Measurements from ENCODE around the gene C1orf159.

C1orf159 gene

DNA sequence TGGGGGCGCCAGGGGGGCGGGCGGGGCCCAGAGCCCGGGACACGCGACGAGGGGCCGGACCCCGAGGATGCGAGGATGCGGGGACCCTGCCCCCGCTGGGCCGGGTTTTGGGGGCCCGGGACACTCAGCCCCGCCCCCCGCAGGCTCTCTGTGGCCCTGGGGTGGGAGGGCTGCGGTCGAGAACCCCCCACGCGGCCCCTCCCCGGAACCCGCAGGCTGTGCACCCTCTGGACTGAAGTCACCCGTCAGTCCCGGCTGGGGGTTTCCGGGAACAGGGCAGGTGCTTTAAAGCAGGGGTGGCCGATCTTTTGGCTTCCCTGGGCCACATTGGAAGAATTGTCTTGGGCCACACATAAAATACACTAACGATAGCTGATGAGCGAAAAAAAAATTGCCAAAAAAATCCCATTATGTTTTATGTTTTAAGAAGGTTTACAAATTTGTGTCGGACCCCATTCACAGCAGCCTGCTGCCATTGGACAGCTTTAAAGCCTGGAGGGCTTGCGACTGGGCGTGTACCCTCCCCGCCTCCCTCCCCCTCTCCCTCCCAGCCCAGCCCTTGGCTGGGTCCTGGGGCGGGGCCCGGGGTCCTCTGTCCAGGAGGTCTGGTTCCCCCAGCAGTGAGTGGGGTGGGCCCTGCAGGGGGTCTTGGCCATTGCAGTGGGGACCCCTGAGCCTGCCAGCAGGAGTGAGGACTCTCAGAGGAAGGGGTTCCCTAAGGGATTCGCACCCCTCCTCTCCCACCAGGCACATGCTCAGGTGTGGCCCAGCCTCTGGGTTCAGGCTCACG, 21.6 kb upstream of the C1orf159 start:
- Histone ChIP-seq H3K9me3 (no peaks in the 10 kb centered on the region), H3K4me1 (ENCODE audit: control insufficient read depth in 1 of 2, insufficient read depth in 1 of 2, low read depth in 1 of 2, low read length in 1 of 2) (no peaks in the 10 kb centered on the region), H3K27me3 (peaks cover 45% of the 10 kb centered on the region), H3K27ac (no peak overlapping the region), H3K4me3 (ENCODE audit: low read depth in 1 of 2, low read length in 1 of 2) (no peak overlapping the region), H3K36me3 (no peaks in the 10 kb centered on the region)
- TF ChIP-seq, protein P1, sequence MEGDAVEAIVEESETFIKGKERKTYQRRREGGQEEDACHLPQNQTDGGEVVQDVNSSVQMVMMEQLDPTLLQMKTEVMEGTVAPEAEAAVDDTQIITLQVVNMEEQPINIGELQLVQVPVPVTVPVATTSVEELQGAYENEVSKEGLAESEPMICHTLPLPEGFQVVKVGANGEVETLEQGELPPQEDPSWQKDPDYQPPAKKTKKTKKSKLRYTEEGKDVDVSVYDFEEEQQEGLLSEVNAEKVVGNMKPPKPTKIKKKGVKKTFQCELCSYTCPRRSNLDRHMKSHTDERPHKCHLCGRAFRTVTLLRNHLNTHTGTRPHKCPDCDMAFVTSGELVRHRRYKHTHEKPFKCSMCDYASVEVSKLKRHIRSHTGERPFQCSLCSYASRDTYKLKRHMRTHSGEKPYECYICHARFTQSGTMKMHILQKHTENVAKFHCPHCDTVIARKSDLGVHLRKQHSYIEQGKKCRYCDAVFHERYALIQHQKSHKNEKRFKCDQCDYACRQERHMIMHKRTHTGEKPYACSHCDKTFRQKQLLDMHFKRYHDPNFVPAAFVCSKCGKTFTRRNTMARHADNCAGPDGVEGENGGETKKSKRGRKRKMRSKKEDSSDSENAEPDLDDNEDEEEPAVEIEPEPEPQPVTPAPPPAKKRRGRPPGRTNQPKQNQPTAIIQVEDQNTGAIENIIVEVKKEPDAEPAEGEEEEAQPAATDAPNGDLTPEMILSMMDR (IDR thresholded peaks at IDR 0.05) = no peak

DNA sequence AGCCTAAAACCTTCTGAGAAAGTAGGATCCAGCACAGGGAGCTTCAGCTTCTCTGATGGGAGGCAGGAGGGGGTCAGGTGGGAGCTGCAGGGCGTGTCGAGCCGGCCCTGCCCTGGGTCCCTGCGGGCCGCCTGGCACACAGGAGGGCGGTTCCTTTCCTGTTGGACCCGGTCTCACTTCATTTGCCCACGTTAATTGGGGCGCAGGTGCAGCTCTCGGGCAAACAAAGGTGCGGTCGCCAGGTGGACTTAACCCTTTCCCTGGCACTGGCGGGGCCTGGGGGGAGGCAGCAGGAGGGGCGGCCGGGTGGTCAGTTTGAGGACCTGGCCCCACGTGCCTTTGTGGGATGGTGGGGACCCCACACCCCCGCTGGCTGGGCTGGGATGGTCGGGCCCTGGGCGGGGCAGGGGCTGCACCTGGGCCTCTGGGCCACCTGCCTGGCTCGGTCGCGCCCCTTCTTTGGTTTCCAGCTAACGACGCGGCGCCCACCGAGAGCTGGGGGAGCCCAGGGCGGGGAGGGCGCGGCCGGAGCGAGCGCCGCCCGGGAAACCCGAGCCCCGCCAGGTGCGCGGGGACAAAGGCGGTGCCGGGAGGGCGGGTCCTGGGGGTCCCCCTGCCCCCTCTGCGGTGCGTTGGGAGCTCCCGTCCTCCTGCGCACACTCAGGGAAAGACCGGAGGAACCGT, 20.8 kb upstream of the C1orf159 start:
- Histone ChIP-seq H3K27ac (no peak overlapping the region), H3K27me3 (peaks cover 45% of the 10 kb centered on the region), H3K4me3 (ENCODE audit: low read depth in 1 of 2, low read length in 1 of 2) (no peak overlapping the region)

DNA sequence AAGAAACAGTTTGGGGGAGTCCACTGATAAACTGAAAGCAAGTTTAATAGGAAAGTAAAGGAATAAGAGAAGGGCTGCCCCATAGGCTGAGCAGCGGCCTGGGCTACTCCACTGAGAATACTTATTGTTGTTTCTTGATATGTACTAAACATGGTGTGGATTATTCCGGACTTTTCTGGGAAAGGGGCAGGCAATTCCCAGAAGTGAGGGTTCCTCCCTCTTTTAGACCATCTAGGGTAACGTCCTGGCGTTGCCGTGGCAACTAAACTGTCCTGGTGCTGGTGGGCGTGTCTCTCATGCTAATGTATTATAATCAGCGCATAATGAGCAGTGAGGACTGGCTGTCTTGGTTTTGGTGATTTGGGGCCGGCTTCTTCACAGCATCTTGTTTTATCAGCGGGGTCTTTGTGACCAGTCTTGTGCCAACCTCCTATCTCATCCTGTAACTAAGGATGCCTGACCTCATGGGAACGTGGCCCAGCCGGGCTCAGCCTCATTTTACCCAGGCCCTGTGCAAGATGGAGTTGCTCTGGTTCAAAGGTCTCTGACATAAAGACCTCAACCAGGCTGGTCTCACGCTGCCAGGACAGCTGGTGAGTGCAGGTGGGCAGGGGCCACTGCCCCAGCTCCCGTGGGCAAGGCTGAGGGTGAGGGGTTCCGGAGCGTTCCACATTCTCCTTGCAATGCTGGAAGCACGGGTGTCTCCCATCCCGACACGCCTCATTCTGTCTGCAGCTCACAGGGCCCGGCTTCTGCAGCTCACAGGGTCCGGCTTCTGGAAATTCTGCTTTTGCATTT, 19.6 kb upstream of the C1orf159 start:
- peaks cover 45% of the 10 kb centered on the region for H3K27me3 ChIP-seq
- no peaks in the 10 kb centered on the region for H3K36me3 ChIP-seq
- no peaks in the 10 kb centered on the region for H3K4me1 ChIP-seq (ENCODE audit: control insufficient read depth in 1 of 2, insufficient read depth in 1 of 2, low read depth in 1 of 2, low read length in 1 of 2)
- H3K9me3 ChIP-seq = no peaks in the 10 kb centered on the region
- no peak overlapping the region for H3K27ac ChIP-seq
- TF ChIP-seq, protein P1 (IDR thresholded peaks at IDR 0.05) = no peak
- H3K4me3 ChIP-seq (ENCODE audit: low read depth in 1 of 2, low read length in 1 of 2) = no peak overlapping the region

More for the DNA sequence above, 20.8 kb upstream of the C1orf159 start:
- Histone ChIP-seq H3K4me1 (ENCODE audit: control insufficient read depth in 1 of 2, insufficient read depth in 1 of 2, low read depth in 1 of 2, low read length in 1 of 2) (no peaks in the 10 kb centered on the region), H3K9me3 (no peaks in the 10 kb centered on the region), H3K36me3 (no peaks in the 10 kb centered on the region)
- TF ChIP-seq, protein P1 (IDR thresholded peaks at IDR 0.05) = no peak

DNA sequence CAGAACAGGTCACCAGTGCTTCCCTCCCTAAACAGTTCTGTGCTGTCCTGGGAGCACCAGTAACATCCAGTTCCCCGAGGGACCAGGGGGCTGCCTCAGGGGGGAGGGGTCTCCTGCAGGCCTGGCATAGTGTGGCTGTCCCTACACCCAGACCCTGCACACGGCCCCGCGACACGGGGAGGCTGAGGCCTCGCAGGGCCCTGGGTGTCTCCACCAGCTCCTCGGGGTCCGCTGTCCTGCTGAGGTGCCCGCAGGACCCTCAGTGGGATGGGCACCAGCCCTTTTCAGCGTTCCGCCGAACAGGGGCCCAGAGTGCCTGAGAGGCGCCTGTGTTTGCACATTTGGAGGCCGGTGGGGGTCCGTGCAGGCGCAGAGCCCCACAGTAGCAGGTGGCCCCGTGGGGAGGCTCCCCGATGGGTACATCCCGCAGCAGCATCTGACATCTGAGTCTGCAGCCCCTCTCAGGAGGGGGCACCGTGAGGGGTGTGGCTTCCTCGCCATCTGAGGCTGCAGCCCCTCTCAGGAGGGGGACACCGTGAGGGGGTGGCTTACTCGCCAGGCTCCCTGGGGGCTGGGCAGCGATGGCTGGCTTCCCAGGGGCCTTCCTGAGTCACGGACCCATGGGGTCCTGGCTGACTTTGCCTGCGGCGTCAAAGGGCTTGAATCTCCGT, 18.5 kb upstream of the C1orf159 start:
- Histone ChIP-seq H3K4me3 (ENCODE audit: low read depth in 1 of 2, low read length in 1 of 2) (no peak overlapping the region), H3K9me3 (no peaks in the 10 kb centered on the region), H3K27ac (no peak overlapping the region), H3K27me3 (peaks cover 45% of the 10 kb centered on the region), H3K36me3 (no peaks in the 10 kb centered on the region), H3K4me1 (ENCODE audit: control insufficient read depth in 1 of 2, insufficient read depth in 1 of 2, low read depth in 1 of 2, low read length in 1 of 2) (no peaks in the 10 kb centered on the region)
- TF ChIP-seq, protein P1 (IDR thresholded peaks at IDR 0.05) = no peak

Measured in neutrophil (primary cell).